Liver (tissue), 9 donors: ENCODE data around the gene MRPL37. TPM values are rescaled to one million over a fixed set of nuclear protein-coding genes. Genes with fewer than 3 reads are reported as not detected.

Experiments used
- DNase-seq: peaks from one replicate; pipeline ENCODE4 v3.0.0-alpha.2; 2017; ENCODE audit warnings: low spot score
- H3K27ac ChIP-seq, 2 donors: one replicate each; pipeline ENCODE4 v1.7.0; 2013; ENCODE audit warnings: inconsistent platforms in 2 of 2, low read length in 2 of 2, control low read depth in 1 of 2, low read depth in 1 of 2, mild to moderate bottlenecking in 1 of 2
- H3K27me3 ChIP-seq, 4 donors: one replicate each; pipeline versions ENCODE4 v1.6.1 to v1.7.0; 2013; ENCODE audit warnings: low read length in 3 of 4, inconsistent platforms in 1 of 4, mild to moderate bottlenecking in 1 of 4, moderate library complexity in 1 of 4; ENCODE audit not compliant: control insufficient read depth in 4 of 4, insufficient read depth in 4 of 4
- H3K36me3 ChIP-seq, 4 donors: one replicate each; pipeline versions ENCODE4 v1.6.1 to v1.7.0; 2013; ENCODE audit warnings: low read length in 3 of 4, mild to moderate bottlenecking in 3 of 4, low read depth in 1 of 4, moderate library complexity in 1 of 4; ENCODE audit not compliant: control insufficient read depth in 4 of 4, insufficient read depth in 3 of 4
- H3K4me1 ChIP-seq, 4 donors: one replicate each; pipeline versions ENCODE4 v1.6.1 to v1.7.0; 2013; ENCODE audit warnings: low read length in 3 of 4, mild to moderate bottlenecking in 3 of 4, moderate library complexity in 1 of 4; ENCODE audit not compliant: control insufficient read depth in 4 of 4, insufficient read depth in 4 of 4
- H3K4me3 ChIP-seq, 3 donors: one replicate each; pipeline versions ENCODE4 v1.6.1 to v1.7.0; 2013; ENCODE audit warnings: low read length in 3 of 3, control low read depth in 1 of 3, low read depth in 1 of 3, mild to moderate bottlenecking in 1 of 3
- H3K9ac ChIP-seq, 2 donors: one replicate each; pipeline ENCODE4 v1.7.0; 2013; ENCODE audit warnings: low read length in 2 of 2, mild to moderate bottlenecking in 2 of 2, moderate library complexity in 2 of 2, control low read depth in 1 of 2, low read depth in 1 of 2
- H3K9me3 ChIP-seq, 4 donors: one replicate each; pipeline versions ENCODE4 v1.6.1 to v1.7.0; 2013; ENCODE audit warnings: low read length in 3 of 4; ENCODE audit not compliant: control insufficient read depth in 4 of 4
- ATF3 ChIP-seq: IDR thresholded peaks from 2 replicates; pipeline ENCODE4 v1.6.1; 2016; ENCODE audit warnings: antibody characterized with exemption
- EGR1 ChIP-seq, 2 donors: IDR thresholded peaks; 2 replicates each; pipeline ENCODE4 v1.6.1; 2016 to 2018; ENCODE audit warnings: antibody characterized with exemption in 2 of 2, low read depth in 2 of 2
- FOXA1 ChIP-seq: IDR thresholded peaks from 2 replicates; pipeline ENCODE4 v1.6.1; 2016; ENCODE audit warnings: antibody characterized with exemption
- FOXA2 ChIP-seq: IDR thresholded peaks from 2 replicates; pipeline ENCODE4 v1.6.1; 2016; ENCODE audit warnings: antibody characterized with exemption
- GABPA ChIP-seq, 2 donors: IDR thresholded peaks in 1 of 2; conservative IDR thresholded peaks in 1 of 2; 2 replicates each; pipeline ENCODE4 v1.6.1; 2016; ENCODE audit warnings: antibody characterized with exemption in 2 of 2, mild to moderate bottlenecking in 1 of 2, moderate library complexity in 1 of 2
- HNF4A ChIP-seq, 2 donors: conservative IDR thresholded peaks; 2 replicates each; pipeline ENCODE4 v1.6.1; 2016; ENCODE audit warnings: antibody characterized with exemption in 2 of 2, mild to moderate bottlenecking in 2 of 2
- JUND ChIP-seq, 2 donors: IDR thresholded peaks; 2 replicates each; pipeline ENCODE4 v1.6.1; 2016; ENCODE audit warnings: antibody characterized with exemption in 2 of 2
- NR2F2 ChIP-seq: IDR thresholded peaks from 2 replicates; pipeline ENCODE4 v1.6.1; 2016; ENCODE audit warnings: antibody characterized with exemption
- RAD21 ChIP-seq, 2 donors: IDR thresholded peaks; 2 replicates each; pipeline ENCODE4 v1.6.1; 2016; ENCODE audit warnings: antibody characterized with exemption in 2 of 2, mild to moderate bottlenecking in 2 of 2
- REST ChIP-seq: IDR thresholded peaks from 2 replicates; pipeline ENCODE4 v1.6.1; 2016; ENCODE audit warnings: antibody characterized with exemption, mild to moderate bottlenecking
- RXRA ChIP-seq, 2 donors: IDR thresholded peaks; 2 replicates each; pipeline ENCODE4 v1.6.1; 2017 to 2018; ENCODE audit warnings: antibody characterized with exemption in 2 of 2, mild to moderate bottlenecking in 1 of 2
- SP1 ChIP-seq: IDR thresholded peaks from 2 replicates; pipeline ENCODE4 v1.6.1; 2018; ENCODE audit warnings: antibody characterized with exemption, mild to moderate bottlenecking
- TAF1 ChIP-seq: conservative IDR thresholded peaks from 2 replicates; pipeline ENCODE4 v1.6.1; 2016; ENCODE audit warnings: antibody characterized with exemption, mild to moderate bottlenecking
- YY1 ChIP-seq: IDR thresholded peaks from 2 replicates; pipeline ENCODE4 v1.6.1; 2016; ENCODE audit warnings: antibody characterized with exemption, mild to moderate bottlenecking
- WGBS: extraction: QIAGEN DNeasy Blood & Tissue Kit; methylation state at CpG from one replicate; pipeline ENCODE4 v1.1.7; 2013; 5-methylcytosine and 5-hydroxymethylcytosine counted together
- polyA plus RNA-seq, 2 donors: library from polyadenylated mRNA; stranded (reverse) in 1 of 2; unstranded in 1 of 2; fragments of 200-250 nt in 1 of 2; fragments of >200 nt in 1 of 2; fragmentation: Nextera tagmentation in 1 of 2; extraction: Ambion mirVana in 1 of 2; gene quantifications; one replicate each; pipeline versions ENCODE4 v1.2.1 to v1.2.3, GENCODE V29; 2013 to 2015
- total RNA-seq, 2 donors: library from RNA; depleted of rRNA; stranded (reverse); fragments of >200 nt; gene quantifications; one replicate each; pipeline ENCODE4 v1.2.3, GENCODE V29; 2014
- TF ChIP-seq, protein P1 (sequence below): IDR thresholded peaks from 2 replicates; pipeline ENCODE4 v1.6.1; 2016; ENCODE audit warnings: antibody characterized with exemption
- donor health status: healthy.
- donor health status: healthy.
- donor health status: healthy.
- donor health status: healthy.
- donor health status: healthy.

MRPL37 gene
- total and polyA plus RNA-seq, 4 donors: 34.7 to 114 (median 69.2) TPM

DNA sequence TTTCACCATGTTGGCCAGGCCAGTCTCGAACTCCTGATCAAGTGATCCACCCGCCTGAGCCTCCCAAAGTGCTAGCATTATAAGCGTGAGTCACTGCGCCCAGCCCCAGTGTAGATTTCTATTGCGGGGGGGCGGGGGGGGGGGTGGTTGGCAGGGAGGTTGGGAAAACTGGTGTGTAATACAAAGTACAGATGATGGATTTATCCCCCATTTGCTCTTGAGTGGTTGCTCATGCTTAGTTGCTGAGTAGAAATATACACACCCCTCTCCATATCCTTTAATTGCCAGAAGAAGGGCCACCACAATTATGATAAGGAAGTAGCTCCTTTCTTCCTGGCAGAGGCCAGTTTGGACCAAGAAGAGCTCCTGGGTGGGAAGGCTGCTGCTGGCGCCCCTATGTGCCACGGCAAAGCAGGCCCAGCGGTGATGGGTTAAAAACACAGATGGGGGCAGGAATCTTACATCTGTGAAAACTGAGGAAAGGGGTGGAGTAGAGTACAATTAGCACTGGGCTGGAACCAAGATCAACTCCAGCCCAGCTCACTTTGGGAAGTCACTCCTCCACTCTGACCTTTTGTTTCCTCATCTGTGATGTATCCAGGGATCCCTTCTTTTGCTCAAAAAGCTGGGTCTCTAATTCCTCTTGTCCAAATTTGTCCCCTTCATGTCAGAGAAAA, 55.2 kb downstream of the MRPL37 start:
- H3K4me3 ChIP-seq: no peak overlapping the region
- 92% methylated on average over 9 of the region's 9 CpGs for WGBS
- no peak overlapping the region for H3K9ac ChIP-seq
- no peaks in the 10 kb centered on the region for H3K4me1 ChIP-seq
- TF ChIP-seq GABPA (IDR thresholded peaks at IDR 0.05 in 1 of 2, conservative IDR thresholded peaks at IDR 0.05 in 1 of 2) (no peak), RXRA (IDR thresholded peaks at IDR 0.05) (no peak), SP1 (no peak), REST (no peak), TAF1 (no peak), ATF3 (no peak), JUND (IDR thresholded peaks at IDR 0.05) (no peak), EGR1 (IDR thresholded peaks at IDR 0.05; ENCODE audit: low read depth in 2 of 2) (no peak), FOXA1 (no peak), HNF4A (conservative IDR thresholded peaks at IDR 0.05) (no peak)
- TF ChIP-seq, protein P1, sequence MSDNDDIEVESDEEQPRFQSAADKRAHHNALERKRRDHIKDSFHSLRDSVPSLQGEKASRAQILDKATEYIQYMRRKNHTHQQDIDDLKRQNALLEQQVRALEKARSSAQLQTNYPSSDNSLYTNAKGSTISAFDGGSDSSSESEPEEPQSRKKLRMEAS: no peak
- H3K27ac ChIP-seq: no peak overlapping the region
- DNase-seq: no peak
- no peaks in the 10 kb centered on the region for H3K27me3 ChIP-seq
- peaks cover 0 to 16% (median 3%) of the 10 kb centered on the region in 4 donors for H3K36me3 ChIP-seq
- no peaks in the 10 kb centered on the region for H3K9me3 ChIP-seq

DNA sequence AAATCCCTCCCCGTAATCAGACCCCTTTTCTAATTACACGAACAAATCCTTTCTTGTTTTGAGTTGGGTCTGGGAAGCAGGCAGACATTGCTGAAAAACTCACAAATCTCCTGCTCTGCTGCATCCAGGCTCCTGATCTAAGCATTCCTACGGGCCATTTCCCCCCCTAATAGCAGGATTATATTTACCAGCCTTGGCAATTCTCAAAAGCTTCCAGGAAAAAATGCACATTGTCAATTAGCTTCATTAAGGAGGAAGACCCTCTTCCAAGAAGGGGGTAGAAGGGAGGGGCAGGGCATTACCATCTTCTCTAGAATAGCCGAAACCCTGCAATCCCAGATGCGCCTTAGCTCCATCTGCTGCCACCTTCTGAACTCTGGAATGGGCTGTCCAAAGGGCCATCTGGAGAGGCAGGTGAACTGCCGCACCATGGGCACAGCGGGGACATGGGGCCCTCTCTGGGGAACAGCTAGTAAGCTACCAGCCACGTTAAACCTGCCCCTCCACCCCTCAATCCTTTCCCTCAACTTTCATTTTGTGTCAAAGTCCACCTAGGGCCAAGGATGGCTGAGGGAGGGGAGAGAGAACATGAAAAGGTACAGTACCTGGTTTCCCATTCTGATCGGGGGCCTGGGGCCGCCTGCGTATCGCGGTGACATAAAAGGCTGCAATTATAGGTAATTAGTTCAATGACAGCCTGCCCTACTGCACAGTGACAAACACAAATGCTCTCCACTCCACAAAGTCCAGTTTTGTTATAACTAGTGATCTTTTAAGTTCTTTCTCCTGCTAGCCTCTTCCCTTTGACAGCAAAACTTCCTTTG, 56.8 kb downstream of the MRPL37 start:
- H3K9ac ChIP-seq: no peak overlapping the region
- TF ChIP-seq RAD21 (IDR thresholded peaks at IDR 0.05) (no peak), NR2F2 (no peak), JUND (IDR thresholded peaks at IDR 0.05) (no peak), YY1 (no peak), FOXA2 (no peak), SP1 (no peak), FOXA1 (no peak)
- H3K27me3 ChIP-seq: no peaks in the 10 kb centered on the region
- no peak for DNase-seq
- H3K27ac ChIP-seq: no peak overlapping the region
- no peaks in the 10 kb centered on the region for H3K4me1 ChIP-seq
- H3K36me3 ChIP-seq: peaks cover 0 to 3% (median under 1%) of the 10 kb centered on the region in 4 donors
- no peaks in the 10 kb centered on the region for H3K9me3 ChIP-seq
- no peak overlapping the region for H3K4me3 ChIP-seq
- 87% methylated on average over 13 of the region's 13 CpGs for WGBS
